GM21717 (cell line): ENCODE measurements around the gene KCNJ2.

ENCODE experiments used
- ATAC-seq: cut with Tn5 transposase; IDR thresholded peaks from one replicate; pipeline ENCODE4 v1.9.1; 2021; ENCODE audit warnings: mild to moderate bottlenecking, moderate library complexity; ENCODE audit not compliant: unreplicated experiment

KCNJ2 gene

DNA sequence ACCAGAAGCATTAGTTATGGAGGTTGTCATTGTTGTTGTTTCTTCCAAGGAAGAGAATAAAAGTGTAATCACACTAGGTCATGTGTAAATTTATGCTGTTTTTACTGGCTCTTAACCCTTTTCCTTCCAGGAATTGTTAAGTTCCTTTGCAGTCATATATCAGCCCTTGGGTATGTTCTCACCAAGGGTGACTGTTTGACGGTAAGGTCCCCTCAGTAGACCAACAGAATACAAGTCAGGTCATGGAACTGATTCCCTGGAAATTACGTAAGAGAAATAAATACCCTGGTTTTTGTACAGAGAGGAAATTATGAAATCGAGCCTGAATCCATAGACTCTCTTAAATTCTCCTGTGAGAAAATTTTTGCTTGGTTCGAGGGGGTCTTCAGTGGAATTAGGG, 11.2 kb upstream of the KCNJ2 start:
- ATAC-seq: no peak

DNA sequence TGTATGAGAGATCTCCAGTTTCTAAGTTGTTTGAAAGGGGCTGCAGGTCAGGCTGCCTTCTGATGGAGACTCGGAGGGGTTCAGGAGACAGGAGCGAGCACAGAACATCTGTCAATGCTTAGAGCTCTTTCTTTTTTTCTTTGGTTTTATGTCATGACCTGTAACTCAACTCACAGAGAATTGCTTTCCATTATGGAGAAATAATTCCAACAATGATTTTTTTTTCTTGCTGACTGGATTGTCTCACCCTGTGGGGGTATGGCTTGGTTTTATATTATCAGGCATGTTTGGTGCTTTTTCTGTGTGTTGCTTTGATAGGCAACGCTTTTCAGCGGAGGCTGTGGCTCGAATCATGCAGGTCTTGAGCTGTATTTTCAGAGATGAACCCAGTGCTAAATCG, 10.7 kb upstream of the KCNJ2 start:
- no peak for ATAC-seq

DNA sequence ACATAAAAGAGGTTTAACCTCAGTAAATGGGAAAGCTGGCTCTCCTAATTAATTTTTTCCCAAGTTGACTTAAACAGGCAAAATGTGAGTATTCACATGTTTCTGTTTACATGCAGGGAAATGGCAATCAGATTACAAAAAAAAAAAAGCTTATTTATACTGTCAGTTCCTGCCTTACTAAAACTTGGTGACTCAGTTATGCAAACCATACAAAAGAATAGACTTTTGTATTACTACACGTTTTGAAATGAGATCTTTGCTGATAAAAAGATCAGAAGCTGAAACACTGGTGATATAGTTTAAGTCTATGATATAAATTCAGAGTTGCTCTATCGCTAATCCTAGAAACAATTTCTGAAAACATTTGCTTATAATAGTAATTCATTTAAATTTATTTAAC, 9.4 kb upstream of the KCNJ2 start:
- ATAC-seq: no peak

- no peak for ATAC-seq
These were observed 7.8 kb upstream of the KCNJ2 start for GRCh38 chr17:70161519-70161918.

DNA sequence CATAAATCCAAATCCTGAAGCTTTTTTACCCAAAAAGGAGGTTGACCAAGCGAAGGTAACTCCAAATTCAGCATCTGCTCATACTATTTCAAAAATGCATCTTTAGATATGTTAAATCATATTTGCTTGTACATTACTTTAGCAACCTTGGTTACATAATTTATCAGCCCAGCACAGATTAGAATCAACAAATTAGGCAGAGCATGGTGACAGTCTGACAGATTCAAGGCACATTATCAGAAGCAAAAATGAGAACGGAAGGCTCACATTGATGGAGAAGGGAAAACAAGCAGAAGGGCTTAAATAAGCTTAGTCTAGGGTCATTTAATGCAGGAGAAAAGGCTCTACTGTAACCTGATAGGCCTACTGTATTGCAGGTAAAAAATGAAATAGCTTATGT, 3.9 kb upstream of the KCNJ2 start:
- no peak for ATAC-seq

DNA sequence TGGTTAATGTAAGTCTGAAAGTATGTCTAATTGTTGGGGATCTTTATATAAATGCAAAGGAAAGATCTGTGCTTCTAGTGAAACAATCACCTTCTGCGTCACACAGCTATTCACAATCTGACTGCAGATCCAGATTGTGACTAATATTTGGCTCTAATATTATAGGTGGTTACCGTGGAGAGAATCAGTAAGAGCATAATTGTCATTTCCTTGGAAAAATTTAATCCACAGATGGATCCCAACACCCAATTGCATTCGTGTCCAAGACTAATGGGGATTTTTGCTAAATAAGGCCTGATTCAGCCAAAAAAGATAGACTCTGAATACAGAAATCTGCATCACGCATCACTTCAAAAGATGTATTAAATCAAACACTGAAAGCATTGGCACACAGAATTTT, 2.7 kb upstream of the KCNJ2 start:
- ATAC-seq: no peak

DNA sequence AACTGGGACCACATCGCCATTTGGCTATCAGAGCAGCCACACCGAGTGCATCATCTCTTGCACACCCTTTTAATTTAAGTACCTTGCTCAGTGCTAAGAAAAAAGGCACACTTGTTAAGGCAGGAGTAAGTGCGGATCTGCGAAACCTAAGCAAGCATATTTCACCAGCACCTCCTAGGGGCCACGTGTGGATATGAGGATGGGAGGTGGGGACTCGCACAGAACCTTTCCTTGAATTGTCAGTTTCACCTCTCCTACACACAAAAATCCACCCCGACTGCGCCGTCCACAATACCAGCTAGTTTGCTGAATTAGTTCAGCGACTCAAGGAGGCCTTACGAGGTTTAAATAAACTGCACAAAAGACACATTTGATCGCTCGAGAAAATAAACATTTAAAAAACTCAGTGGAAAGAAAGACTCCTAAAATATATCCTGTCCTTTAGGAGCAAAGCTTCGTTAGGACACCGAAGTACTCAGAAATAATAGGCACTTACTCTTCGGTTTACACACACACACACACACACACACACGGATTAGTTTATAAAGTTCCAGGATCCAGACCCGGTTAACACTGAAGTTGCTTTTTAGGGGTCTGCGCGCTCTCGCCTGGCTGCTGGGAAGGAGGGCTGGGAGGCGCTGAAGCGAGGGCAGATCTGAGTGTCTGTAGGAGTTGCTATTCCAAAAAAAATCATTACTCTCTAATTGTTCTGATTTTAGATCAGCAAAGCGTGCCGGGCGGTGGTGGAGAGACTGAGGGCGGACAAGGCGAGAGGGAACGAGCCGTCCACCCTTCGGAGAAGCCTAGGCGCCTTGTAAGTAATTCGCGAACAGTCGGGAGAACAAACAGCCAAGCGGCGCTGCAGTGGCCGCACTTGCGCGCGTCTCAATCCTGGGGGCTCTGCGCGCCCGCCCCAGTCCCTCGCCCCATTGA, 1.0 kb upstream of the KCNJ2 start:
- peak; percentile 9 for ATAC-seq

GRCh38 chr17:70169709-70170597, 621 bp downstream of the KCNJ2 start:
- ATAC-seq: no peak

DNA sequence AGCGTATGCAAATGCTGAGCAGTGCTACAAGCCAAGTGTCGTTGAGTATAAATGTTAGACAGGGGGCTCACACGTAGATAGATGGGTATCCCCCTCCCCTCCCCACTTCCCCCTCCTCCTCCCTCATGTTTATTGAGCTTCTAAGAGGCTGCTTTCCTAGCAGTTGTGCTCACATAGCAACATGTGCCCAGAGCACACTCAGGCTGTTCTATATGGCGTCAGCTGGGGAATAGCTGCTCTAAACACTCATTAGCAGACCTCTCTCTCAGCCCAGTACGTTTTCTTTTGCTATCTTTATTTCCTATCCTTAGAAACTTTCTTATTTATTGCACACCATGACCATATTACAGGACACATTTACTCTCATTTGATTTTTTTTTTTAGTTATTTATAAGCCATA, 1.8 kb downstream of the KCNJ2 start:
- no peak for ATAC-seq

DNA sequence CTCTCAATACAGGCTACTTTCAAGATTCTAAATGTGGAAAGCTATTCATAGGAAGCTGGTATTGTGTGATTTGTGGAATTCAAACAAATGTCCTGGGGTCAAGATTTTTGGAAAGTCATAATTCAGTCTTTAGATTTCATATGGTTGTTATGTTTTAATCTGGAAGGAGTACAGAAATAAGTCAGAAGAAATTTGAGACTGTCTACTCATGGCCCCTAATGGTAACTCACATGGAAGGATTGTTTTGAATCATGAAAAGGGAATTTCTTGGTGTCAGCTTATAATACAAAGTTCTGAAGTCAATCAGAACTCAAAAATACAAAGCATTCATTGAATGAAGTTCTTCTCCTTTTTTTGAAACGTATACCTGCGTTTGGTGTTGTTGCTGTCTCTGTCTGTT, 3.1 kb downstream of the KCNJ2 start:
- no peak for ATAC-seq

DNA sequence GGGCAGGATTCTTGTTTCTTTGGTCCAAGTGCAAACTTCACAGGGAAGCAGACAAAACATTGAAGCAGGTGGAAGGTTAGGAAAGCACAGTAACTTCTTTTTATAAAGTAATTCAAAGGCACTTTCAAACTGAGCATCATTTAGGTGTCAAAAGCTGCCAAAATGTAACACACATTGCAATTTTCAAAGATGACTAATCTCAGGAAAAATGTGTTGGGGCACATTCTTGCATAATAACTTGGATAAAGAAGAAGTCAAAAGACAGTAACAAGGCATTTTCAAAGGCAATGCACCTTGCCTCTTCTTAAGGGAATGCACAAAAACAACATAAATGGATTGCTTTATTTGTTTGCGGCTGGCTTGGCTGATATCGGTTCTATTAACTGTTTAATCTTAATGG, 3.6 kb downstream of the KCNJ2 start:
- ATAC-seq: no peak

DNA sequence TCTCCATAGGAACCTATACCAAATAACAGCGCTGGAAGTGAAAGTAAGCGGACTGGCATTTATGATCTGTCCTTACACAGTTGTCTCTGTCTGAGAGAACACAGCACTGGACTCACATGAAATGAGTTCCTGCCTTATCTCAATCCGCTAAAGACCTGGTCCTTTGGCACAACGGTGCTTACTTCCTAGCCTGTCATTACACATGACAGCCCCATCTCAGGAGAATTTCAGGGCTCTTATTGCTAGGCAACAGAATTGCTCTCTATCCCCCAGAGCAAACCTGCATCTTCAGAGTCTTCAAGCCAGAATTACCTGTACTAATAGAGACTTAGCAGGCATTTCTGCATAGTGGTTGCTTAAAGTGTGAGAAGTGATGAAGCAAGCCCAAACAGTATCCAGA, 4.3 kb downstream of the KCNJ2 start:
- ATAC-seq: no peak

DNA sequence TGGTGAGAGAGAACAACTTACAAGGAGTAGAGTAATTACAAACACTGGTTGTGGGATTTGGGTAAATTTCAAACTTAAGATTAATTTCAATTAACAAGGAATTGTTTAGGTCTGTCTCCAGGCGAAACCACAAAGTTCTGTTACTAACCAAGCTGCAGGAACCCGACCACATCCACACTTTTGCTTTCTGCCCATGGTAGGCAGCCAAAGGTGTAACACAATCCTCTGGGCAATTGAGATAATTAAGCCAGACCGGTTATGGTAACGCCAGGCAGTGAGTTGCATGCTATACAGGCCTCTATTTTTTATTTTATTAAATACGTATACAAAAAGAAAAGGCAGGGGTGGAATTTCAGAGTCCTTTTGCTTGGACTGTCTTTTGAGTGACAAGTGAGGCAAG, 12.0 kb downstream of the KCNJ2 start:
- ATAC-seq: no peak

- ATAC-seq: no peak
These were observed 12.5 kb downstream of the KCNJ2 start for GRCh38 chr17:70181866-70182265.

- no peak for ATAC-seq
These were observed 14.2 kb downstream of the KCNJ2 start for GRCh38 chr17:70183508-70183907.

- ATAC-seq: no peak
These were observed 14.9 kb downstream of the KCNJ2 start for GRCh38 chr17:70184207-70184606.

DNA sequence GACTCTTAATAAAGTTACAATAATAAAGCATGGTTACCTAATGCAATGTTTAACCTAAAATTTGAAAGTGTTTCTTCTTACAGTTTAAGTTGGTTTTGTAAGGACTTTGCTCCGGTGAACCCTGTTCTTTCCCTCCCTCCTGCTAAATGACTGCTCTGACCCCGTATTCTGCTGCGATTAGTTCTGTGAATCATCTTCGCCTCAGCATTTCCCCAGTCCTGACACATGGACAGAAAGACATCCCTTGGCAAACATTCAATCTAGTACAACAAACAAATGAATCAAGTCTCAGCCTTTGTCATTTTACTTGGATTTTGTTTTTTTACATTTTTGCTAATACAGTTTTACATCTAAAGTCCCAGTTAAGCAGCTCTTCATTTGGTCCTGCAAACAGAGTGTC, 15.4 kb downstream of the KCNJ2 start:
- ATAC-seq: no peak

GRCh38 chr17:70185285-70185684, 16.0 kb downstream of the KCNJ2 start:
- no peak for ATAC-seq

DNA sequence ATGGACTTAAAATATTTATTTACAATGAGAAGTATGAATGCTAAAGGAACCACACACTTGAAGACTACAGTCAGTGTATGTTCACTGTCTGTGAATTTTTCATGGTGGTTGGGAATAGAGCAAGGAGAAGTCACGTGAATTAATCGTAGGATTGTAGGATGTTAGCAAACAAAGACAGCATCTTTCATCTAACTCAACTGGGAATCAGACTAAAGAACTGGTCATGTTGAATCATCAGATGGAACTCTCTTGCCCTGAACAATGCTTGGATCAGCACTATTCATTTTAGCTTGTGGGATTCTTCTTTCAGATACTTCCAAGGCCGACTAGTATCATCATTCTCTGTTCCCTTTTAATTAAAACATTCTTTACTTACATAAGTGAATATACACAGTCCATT, 18.1 kb downstream of the KCNJ2 start:
- no peak for ATAC-seq

- no peak for ATAC-seq
These were observed 21.9 kb downstream of the KCNJ2 start for GRCh38 chr17:70190959-70191805.

GRCh38 chr17:70195091-70195490, 25.8 kb downstream of the KCNJ2 start:
- no peak for ATAC-seq
